Tibial artery (tissue), 4 donors: Measurements from ENCODE around the gene GEMIN2.
"Not testable (repeated sequence)": the region's sequence is repeated elsewhere in the genome, so short reads cannot be mapped to it uniquely, and the experiment has no call there.

Experiments used
- DNase-seq, 2 donors: peaks; one replicate each; pipeline ENCODE4 v3.0.0-alpha.2; 2019
- H3K27ac ChIP-seq, 2 donors: fragments of 200-600 bp; sonication (generic) in 1 of 2; 1 replicate in 1 of 2; 2 replicates in 1 of 2; pipeline ENCODE4 v1.5.1; 2018 to 2019; ENCODE audit warnings: mild to moderate bottlenecking in 1 of 2
- H3K27me3 ChIP-seq, 2 donors: fragments of 200-600 bp; sonication (generic) in 1 of 2; one replicate each; pipeline versions ENCODE4 v1.5.1 to v1.6.0; 2016 to 2019
- H3K36me3 ChIP-seq, 3 donors: fragments of 200-600 bp; sonication (generic) in 2 of 3; one replicate each; pipeline ENCODE4 v1.5.1; 2016 to 2019; ENCODE audit warnings: mild to moderate bottlenecking in 2 of 3
- H3K4me1 ChIP-seq, 4 donors: fragments of 200-600 bp; sonication (generic) in 2 of 4; 1 replicate in 3 of 4; 2 replicates in 1 of 4; pipeline ENCODE4 v1.5.1; 2016 to 2019
- H3K4me3 ChIP-seq, 2 donors: fragments of 200-600 bp; sonication (generic) in 1 of 2; 1 replicate in 1 of 2; 2 replicates in 1 of 2; pipeline ENCODE4 v1.5.1; 2018 to 2019; ENCODE audit warnings: mild to moderate bottlenecking in 2 of 2
- H3K9me3 ChIP-seq, 3 donors: fragments of 200-600 bp; sonication (generic) in 1 of 3; one replicate each; pipeline ENCODE4 v1.5.1; 2016 to 2019
- CTCF ChIP-seq, 2 experiments: fragments of 200-600 bp in 1 of 2; fragments of 450-650 bp in 1 of 2; IDR thresholded peaks; one replicate each; pipeline ENCODE4 v1.5.1; 2017 to 2019; ENCODE audit warnings: antibody characterized with exemption in 2 of 2, mild to moderate bottlenecking in 1 of 2, moderate library complexity in 1 of 2
- intact Hi-C: fragments of 100-400 bp; cut with DNase I; formaldehyde crosslinking; loops from one replicate; pipeline ENCODE4 v1.15.0; 2023; ENCODE audit warnings: low total_unique reads

The GEMIN2 gene

GRCh38 chr14:39107591-39107996 is 6.5 kb upstream of the GEMIN2 start:
- no peaks in the 10 kb centered on the region for H3K27me3 ChIP-seq
- no peaks in the 10 kb centered on the region for H3K9me3 ChIP-seq
- no peak for TF ChIP-seq CTCF (IDR thresholded peaks at IDR 0.05)
- DNase-seq, result no peak
- H3K27ac ChIP-seq, result no peak overlapping the region
- no peak overlapping the region for H3K4me3 ChIP-seq
- no peaks in the 10 kb centered on the region for H3K36me3 ChIP-seq
- intact Hi-C loops, result loop anchor here (5.0 kb wide), 1 partner anchor 65 kb away; the partner anchor contains the start of gene TRAPPC6B
- H3K4me1 ChIP-seq, result peaks cover 0 to 14% (median 9%) of the 10 kb centered on the region in 4 donors

- H3K4me1 ChIP-seq, result peaks cover 0 to 13% (median 8%) of the 10 kb centered on the region in 4 donors
- intact Hi-C loops, result loop anchor here (5.0 kb wide), 1 partner anchor 64 kb away; the partner anchor contains the start of gene TRAPPC6B
- no peak overlapping the region for H3K4me3 ChIP-seq
- no peak overlapping the region for H3K27ac ChIP-seq
- H3K9me3 ChIP-seq, result no peaks in the 10 kb centered on the region
- H3K36me3 ChIP-seq, result no peaks in the 10 kb centered on the region
- no peak for DNase-seq
- H3K27me3 ChIP-seq, result no peaks in the 10 kb centered on the region
- no peak for TF ChIP-seq CTCF (IDR thresholded peaks at IDR 0.05)
Measured at GRCh38 chr14:39108791-39109190, 5.3 kb upstream of the GEMIN2 start.

GRCh38 chr14:39109893-39110715 is 4.0 kb upstream of the GEMIN2 start:
- Histone ChIP-seq H3K4me3 (no peak overlapping the region), H3K27me3 (no peaks in the 10 kb centered on the region), H3K4me1 (peaks cover 0 to 10% (median 3%) of the 10 kb centered on the region in 4 donors), H3K9me3 (no peaks in the 10 kb centered on the region), H3K27ac (no peak overlapping the region), H3K36me3 (no peaks in the 10 kb centered on the region)
- intact Hi-C loops, result loop anchor here (5.0 kb wide), 1 partner anchor 62 kb away; the partner anchor contains the start of gene TRAPPC6B
- DNase-seq, result no peak
- TF ChIP-seq CTCF (IDR thresholded peaks at IDR 0.05), result no peak

GRCh38 chr14:39113685-39114072 is 444 bp upstream of the GEMIN2 start:
- DNase-seq, result no peak
- no peak for TF ChIP-seq CTCF (IDR thresholded peaks at IDR 0.05)
- H3K27me3 ChIP-seq, result no peaks in the 10 kb centered on the region
- peak overlapping the region; percentile 65 to 69 for H3K4me3 ChIP-seq
- H3K4me1 ChIP-seq, result peaks cover 0 to 11% (median 5%) of the 10 kb centered on the region in 4 donors
- intact Hi-C loops, result no loop called here
- peaks cover under 1 to 13% (median 6%) of the 10 kb centered on the region in 3 donors for H3K36me3 ChIP-seq
- H3K9me3 ChIP-seq, result no peaks in the 10 kb centered on the region
- H3K27ac ChIP-seq, result peak overlapping the region; percentile 74 to 82

GRCh38 chr14:39122330-39123138 is 8.4 kb downstream of the GEMIN2 start:
- Histone ChIP-seq H3K4me1 (no peaks in the 10 kb centered on the region), H3K9me3 (no peaks in the 10 kb centered on the region), H3K4me3 (no peak overlapping the region), H3K36me3 (peaks cover 30 to 85% (median 47%) of the 10 kb centered on the region in 3 donors), H3K27me3 (no peaks in the 10 kb centered on the region), H3K27ac (peak overlapping the region in 1 of 2 donors; percentile 31)
- no peak for DNase-seq
- no peak for TF ChIP-seq CTCF (IDR thresholded peaks at IDR 0.05)
- intact Hi-C loops, result no loop called here

GRCh38 chr14:39137835-39138234 is 23.7 kb downstream of the GEMIN2 start:
- H3K27me3 ChIP-seq, H3K27ac ChIP-seq, H3K4me1 ChIP-seq, H3K9me3 ChIP-seq, intact Hi-C loops, DNase-seq, H3K4me3 ChIP-seq: not testable (repeated sequence)
- H3K36me3 ChIP-seq, result peaks cover 22 to 73% (median 68%) of the 10 kb centered on the region in 3 donors
